SH-SY5Y (cell line): ENCODE measurements around the gene CSTPP1.

Source experiments
- GATA2 ChIP-seq: IDR thresholded peaks from 2 replicates; pipeline ENCODE4 v1.6.1; 2011; ENCODE audit warnings: mild to moderate bottlenecking, low read depth, low read length
- GATA3 ChIP-seq: IDR thresholded peaks from 2 replicates; pipeline ENCODE4 v1.6.1; 2011; ENCODE audit warnings: low read depth, mild to moderate bottlenecking, low read length, moderate library complexity

DNA sequence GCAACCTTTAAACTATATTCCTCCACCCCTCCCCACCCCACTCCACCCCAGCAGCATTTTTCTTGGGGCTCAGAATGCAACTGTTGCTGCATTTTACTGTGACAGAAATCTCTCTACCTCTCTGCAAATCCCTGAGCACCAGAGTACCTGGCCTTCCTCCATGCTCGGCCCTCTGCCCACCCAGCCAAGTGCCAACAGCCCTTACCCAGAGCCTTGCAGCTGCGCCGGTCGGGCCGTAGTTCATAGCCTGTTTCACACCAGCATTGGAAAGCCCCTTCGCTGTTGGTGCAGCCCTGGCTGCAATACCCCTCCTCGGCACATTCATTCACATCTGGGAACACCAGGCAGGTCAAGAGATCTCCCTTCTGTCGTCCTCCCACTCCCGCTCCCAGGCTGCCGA is 41.6 kb upstream of the CSTPP1 start:
- no peak for TF ChIP-seq GATA2
- no peak for TF ChIP-seq GATA3
